Measurements from ENCODE around the gene THBS3. TPM values are rescaled to one million over a fixed set of nuclear protein-coding genes. Genes with fewer than 3 reads are reported as not detected.

THBS3 gene
- total RNA-seq, 1 experiment from 2014 or later, result 35.9 TPM

- CTCF ChIA-PET, result no interaction called here
- in situ Hi-C loops (cut with HindIII; ENCODE audit: low pct_unique_long_range_greater_than_20kb, low sequenced_read_pairs), result no loop called here
Measured at GRCh38 chr1:155205969-155206593, 1.6 kb downstream of the THBS3 start.

GRCh38 chr1:155205035-155205434 is 2.7 kb downstream of the THBS3 start:
- Histone ChIP-seq H3K27me3 (ENCODE audit: control insufficient read depth, insufficient read depth, low read length) (no peaks in the 10 kb centered on the region), H3K4me1 (ENCODE audit: control insufficient read depth, insufficient read depth, low read length) (peaks cover 18% of the 10 kb centered on the region), H3K36me3 (ENCODE audit: control insufficient read depth, insufficient read depth, low read length) (peaks cover 6% of the 10 kb centered on the region; the same call in 1 of the 2 replicates), H3K9me3 (ENCODE audit: control insufficient read depth, insufficient read depth, low read depth, low read length) (no peaks in the 10 kb centered on the region), H3K4me3 (ENCODE audit: low read depth in 2 of 2, low read length in 2 of 2) (no peak overlapping the region), H3K27ac (ENCODE audit: low read length) (no peak overlapping the region)
- DNase-seq (ENCODE audit: low read depth, low spot score) (no peak), ATAC-seq (no peak)
- POLR2A ChIA-PET, result no interaction called here
- no peak for TF ChIP-seq POLR2AphosphoS5 (IDR thresholded peaks at IDR 0.05; ENCODE audit: low read depth, low read length)
- no peak for TF ChIP-seq TCF7L2 (IDR thresholded peaks at IDR 0.05; ENCODE audit: low read depth, low read length)
- TF ChIP-seq SIN3A (IDR thresholded peaks at IDR 0.05; ENCODE audit: borderline replicate concordance, insufficient read depth, low read depth, low read length), result no peak
- no peak for TF ChIP-seq CTCF (IDR thresholded peaks at IDR 0.05)
- no peak for TF ChIP-seq REST (IDR thresholded peaks at IDR 0.05; ENCODE audit: insufficient read depth in 1 of 2, low read depth in 2 of 2, low read length in 1 of 2)
- no TSS peak for BruUV-seq (replicated peaks)
- intact Hi-C loops (cut with micrococcal nuclease; ENCODE audit: unreplicated experiment) (no loop called here), in situ Hi-C loops (cut with HindIII; ENCODE audit: low pct_unique_long_range_greater_than_20kb, low sequenced_read_pairs) (no loop called here)
- CTCF ChIA-PET, result no interaction called here

More at GRCh38 chr1:155205969-155206593, 1.6 kb downstream of the THBS3 start:
- BruUV-seq (replicated peaks), result no TSS peak
- Histone ChIP-seq H3K27me3 (ENCODE audit: control insufficient read depth, insufficient read depth, low read length) (no peaks in the 10 kb centered on the region), H3K27ac (ENCODE audit: low read length) (no peak overlapping the region), H3K4me3 (ENCODE audit: low read depth in 2 of 2, low read length in 2 of 2) (no peak overlapping the region), H3K4me1 (ENCODE audit: control insufficient read depth, insufficient read depth, low read length) (peaks cover 19% of the 10 kb centered on the region), H3K36me3 (ENCODE audit: control insufficient read depth, insufficient read depth, low read length) (peaks cover 6% of the 10 kb centered on the region; the same call in 1 of the 2 replicates), H3K9me3 (ENCODE audit: control insufficient read depth, insufficient read depth, low read depth, low read length) (no peaks in the 10 kb centered on the region)
- TF ChIP-seq CTCF (IDR thresholded peaks at IDR 0.05) (no peak), POLR2AphosphoS5 (IDR thresholded peaks at IDR 0.05; ENCODE audit: low read depth, low read length) (no peak), TCF7L2 (IDR thresholded peaks at IDR 0.05; ENCODE audit: low read depth, low read length) (no peak), SIN3A (IDR thresholded peaks at IDR 0.05; ENCODE audit: borderline replicate concordance, insufficient read depth, low read depth, low read length) (no peak)
- POLR2A ChIA-PET, result no interaction called here
- ATAC-seq (no peak), DNase-seq (ENCODE audit: low read depth, low spot score) (no peak)
- intact Hi-C loops (cut with micrococcal nuclease; ENCODE audit: unreplicated experiment), result loop anchor here (1.0 kb wide), 1 partner anchor 20 kb away; no protein-coding TSS in a partner anchor
